Activated CD4-positive, CD25-positive, alpha-beta regulatory T cell (primary cell): ENCODE results near the gene KAZN.

ENCODE experiments used
- DNase-seq, 4 experiments: peaks; one replicate each; lab custom pipeline; 2025; lab: John Stamatoyannopoulos, UW

KAZN gene

GRCh38 chr1:14982029-14982428, 383.5 kb downstream of the KAZN start:
- DNase-seq = no peak

- DNase-seq = no peak
Measured at GRCh38 chr1:14983277-14983676, 384.8 kb downstream of the KAZN start.

DNA sequence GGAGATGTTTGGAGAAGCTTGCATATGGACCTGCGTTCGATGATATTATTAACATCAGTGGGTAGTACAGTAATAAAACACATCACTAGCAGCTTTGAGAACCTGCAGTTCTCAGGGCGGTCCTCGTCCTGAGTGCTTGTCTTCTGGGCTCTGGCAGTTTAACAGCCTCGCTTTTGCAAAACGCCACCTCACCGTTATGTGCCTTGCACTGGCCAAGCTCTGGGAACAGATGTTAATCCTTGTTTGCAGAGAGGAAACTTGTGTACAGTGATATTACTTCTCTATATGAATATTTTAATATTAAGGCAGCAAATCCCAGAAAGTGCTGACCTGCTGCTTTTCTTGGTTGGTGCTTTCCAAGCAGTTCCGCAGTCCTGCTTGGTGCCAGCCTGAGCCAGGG, 387.7 kb downstream of the KAZN start:
- DNase-seq = no peak

- DNase-seq = no peak
Measured at GRCh38 chr1:14987829-14988603, 389.5 kb downstream of the KAZN start.

GRCh38 chr1:14988636-14989035, 390.2 kb downstream of the KAZN start:
- no peak for DNase-seq

- DNase-seq = no peak
Measured at GRCh38 chr1:14989931-14990728, 391.6 kb downstream of the KAZN start.

DNA sequence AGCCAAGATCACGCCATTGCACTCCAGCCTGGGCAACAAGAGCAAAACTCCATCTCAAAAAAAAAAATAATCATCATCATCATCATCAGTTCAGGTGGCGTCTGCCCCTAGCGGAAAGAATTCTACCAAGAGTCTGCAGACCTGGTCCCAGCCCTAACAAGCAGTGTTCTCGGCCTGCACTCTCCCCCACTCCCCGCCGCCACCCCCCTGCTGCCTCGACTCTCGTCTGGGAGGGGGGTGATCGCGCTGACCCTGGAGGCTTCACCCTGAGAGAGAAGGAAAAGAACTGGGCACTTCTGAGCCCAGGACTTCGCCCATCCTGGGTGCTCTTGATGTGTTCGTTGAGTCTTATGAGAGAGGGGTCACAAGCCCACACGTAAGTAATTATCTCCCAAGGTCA, 394.9 kb downstream of the KAZN start:
- no peak for DNase-seq

GRCh38 chr1:14994148-14994547, 395.7 kb downstream of the KAZN start:
- no peak for DNase-seq

DNA sequence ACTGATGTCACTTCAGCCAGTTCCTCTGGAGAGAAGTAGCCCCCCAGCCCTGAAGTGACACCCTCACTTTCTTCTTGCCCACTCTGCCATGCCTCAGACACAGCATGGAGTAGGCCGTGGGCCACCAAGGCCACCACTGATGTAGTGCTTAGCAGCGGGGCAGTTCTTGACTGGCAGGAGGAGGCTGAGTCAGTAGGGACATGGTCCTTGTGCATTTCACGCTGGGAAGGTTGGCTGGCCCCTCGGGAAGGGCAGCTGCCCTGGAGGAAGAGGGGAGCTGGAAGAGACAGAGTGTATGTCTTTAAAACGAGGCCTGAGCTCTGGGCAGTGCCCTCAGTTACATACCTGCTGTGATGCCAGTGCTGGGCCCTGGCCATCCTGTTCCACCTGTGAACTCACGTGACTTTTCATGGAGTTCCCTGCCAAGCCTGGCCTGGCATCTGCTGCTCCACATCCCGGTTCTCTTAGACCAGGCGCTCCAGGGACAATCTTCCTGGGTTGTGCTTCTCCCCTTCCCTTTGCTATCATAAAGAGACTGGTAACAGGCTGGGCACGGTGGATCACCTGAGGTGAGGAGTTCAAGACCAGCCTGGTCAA, 396.5 kb downstream of the KAZN start:
- no peak for DNase-seq

DNA sequence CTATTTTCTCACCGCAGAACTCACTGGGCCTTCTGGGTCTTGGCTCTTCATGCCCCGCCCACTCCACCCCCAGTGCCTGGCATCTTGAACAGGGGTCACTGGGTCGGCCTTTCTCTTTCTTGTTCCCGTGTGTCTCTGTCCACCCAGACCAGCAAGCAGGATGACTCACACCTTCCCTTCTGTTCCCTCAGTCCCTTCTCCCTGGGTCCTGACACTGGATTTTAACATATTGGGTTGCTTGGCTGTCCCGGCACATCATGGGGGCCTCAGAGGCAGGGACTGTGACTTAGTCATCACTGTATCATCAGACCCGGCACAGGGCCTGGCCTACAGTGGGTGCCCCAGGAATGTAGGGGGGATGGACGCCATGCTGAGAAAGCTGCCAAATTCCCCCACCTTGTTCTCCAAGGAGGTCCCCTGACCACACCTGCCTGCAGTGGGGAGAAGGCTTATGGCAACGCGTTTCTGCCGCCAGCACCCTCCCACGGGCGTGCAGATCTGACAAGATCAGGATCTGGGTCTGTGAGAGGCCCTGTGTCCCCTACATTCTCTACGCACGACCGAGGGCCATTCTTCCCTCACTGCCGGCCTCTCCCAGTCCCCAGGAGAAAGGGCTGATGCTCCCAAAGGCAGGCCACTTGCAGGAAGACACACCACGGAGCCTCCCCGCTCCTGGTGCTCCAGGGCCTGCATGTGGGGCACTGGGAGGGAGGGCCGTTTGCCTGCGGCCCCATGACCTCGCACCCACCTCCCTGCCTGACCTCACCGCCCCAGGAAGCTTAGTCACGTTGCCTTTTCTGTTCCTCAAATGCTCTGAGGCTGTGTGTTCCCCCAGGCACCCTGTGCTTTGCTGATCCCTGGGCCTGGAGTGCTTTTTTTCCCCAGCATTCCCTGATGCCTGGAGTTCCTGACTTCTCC, 397.9 kb downstream of the KAZN start:
- no peak for DNase-seq

DNA sequence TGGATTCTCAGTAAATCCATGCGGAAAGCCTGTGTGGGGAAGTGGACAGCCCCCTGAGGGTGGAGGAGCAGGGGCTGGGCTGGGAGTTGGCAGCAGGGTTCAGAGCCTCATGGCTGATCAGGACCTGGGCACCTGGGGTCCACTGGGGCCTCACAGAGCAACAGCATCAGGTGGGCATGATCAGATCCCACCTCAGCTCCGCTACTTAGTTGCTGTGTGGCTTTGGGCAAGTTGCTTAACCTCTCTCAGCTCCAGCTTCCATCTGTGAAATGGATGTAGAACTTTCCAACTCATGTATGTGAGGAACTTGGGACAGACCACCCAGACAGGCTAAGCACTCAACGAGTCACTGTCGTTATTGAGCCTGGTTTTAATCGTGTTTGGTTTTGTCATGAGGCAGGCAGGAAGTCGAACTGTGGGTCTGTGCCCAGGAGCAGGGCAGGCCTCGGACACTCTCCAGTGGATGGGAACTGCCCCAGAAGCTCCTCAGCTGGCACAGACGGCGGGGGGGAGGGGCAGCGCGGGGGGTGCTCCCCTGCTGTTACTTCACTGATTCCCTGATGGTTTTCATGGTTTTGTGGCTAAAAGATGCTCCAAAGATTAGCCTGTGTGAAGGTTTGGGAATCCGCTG, 399.3 kb downstream of the KAZN start:
- DNase-seq = no peak

DNA sequence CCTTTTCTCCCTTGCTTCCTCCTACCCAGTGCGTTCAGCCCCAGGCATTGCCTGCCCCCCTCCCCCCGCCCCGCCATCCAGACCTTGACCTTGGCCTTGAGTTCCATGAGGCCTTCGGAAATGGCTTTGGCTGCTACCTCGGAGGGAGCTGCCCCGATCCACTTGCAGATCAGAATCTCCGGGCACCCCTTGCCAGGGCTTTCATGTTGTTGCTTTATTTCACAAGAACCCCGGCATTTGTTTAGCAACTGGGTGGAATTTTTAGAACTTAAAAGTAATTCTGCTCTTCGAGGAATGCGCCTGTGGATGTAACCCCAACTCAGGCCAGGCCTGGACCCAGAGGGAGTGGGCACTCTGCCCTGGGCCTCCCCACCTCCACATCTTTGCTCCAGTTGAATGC, 401.0 kb downstream of the KAZN start:
- no peak for DNase-seq

GRCh38 chr1:15000030-15000429, 401.5 kb downstream of the KAZN start:
- no peak for DNase-seq

- DNase-seq = no peak
Measured at GRCh38 chr1:15000671-15001070, 402.2 kb downstream of the KAZN start.

DNA sequence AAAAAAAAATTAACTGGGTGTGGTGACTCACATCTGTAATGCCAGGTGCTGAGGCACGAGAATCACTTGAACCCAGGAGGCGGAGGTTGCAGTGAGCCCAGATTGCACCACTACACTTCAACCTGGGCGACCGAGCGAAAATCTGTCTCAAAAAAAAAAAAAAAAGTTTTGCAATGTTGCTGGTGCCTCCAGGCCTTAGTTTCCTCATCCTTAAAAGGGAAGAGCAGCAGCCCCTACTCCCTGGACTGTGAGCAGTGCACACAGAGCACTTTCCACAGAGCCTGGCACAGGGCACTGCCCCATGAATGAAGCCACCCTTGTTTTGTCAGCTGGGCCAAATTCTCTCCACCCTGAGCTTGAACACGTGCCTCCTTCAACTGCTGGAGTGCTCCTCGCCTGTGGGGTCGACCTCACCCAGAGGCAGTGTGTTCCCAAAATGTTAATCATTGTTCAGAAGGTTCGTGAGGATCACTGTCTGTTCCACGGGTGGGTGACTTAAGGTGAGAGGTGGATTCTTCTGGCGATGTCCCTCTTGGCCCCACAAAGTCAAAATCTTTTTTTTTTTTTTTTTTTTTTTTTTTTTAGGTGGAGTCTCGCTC, 402.9 kb downstream of the KAZN start:
- DNase-seq = no peak

- no peak for DNase-seq
Measured at GRCh38 chr1:15002325-15002724, 403.8 kb downstream of the KAZN start.

DNA sequence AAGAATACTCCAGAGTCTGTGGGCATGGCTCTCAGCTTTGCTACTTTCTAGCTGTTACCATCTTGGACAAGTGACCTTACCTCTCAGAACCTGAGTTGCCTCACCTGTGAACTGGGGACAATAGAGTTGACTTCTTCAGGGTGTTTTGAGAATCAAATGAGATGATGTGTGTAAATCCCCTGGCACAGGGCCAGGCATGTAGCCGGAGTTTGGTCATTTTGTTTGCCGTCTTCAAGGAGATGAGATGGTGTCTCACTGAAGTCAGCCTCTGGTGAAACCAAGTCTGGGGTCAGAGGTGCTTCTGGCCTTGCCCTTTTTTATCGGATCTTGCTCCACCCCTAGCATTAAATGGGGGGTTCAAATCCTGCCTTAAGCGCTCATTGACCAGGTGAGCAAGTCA, 405.9 kb downstream of the KAZN start:
- no peak for DNase-seq

DNA sequence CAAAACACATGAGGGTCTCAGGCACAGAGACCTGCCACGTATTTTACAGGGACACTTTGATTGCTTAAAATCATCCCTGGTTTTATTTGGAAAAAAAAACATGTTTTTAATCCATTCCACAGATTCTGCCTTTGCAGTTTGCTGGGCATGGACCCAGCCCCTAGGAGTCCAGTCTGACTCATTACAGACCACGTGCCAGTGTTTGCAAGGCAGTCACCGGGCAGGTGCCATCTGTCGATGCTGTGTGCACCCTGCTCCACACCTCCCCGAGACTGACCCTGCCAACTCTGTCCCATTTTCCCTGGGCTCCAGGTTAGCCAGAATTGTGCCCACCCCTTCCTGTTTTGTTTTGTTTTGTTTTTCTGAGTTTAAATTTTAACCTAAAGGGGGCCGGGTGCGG, 406.6 kb downstream of the KAZN start:
- no peak for DNase-seq

DNA sequence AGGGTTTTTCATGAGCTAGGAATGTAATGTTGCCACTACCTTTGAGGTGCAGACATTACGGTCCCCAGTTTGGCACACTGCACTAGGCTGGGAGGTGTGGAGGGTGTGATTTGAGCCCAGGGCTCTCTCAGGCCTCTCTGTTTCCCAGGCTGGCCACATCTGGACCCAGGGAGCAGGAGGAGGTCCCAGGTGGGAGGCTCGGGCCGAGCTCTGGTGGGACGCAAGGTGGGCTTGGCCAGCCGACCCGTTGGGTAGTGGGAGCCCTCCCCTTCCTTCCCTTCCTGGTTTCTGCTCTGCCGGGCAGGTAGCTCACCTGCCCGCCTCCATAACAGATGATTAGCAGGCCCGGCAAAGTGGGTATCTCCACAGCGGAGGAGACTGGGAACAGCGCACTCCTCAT, 408.9 kb downstream of the KAZN start:
- DNase-seq = no peak

GRCh38 chr1:15007842-15008241, 409.4 kb downstream of the KAZN start:
- DNase-seq = no peak
